GM19328 (cell line): ENCODE measurements around the gene SSR4.

Experiments
- ATAC-seq: cut with Tn5 transposase; IDR thresholded peaks from one replicate; pipeline ENCODE4 v1.9.1; 2021; ENCODE audit warnings: mild to moderate bottlenecking, moderate library complexity; ENCODE audit not compliant: unreplicated experiment

The SSR4 gene

GRCh38 chrX:153769158-153769864 lies 25.2 kb upstream of the SSR4 start:
- ATAC-seq, result no peak

GRCh38 chrX:153769865-153770600 lies 24.4 kb upstream of the SSR4 start:
- ATAC-seq, result no peak

- ATAC-seq, result no peak
Observed at GRCh38 chrX:153770601-153771414, 23.7 kb upstream of the SSR4 start.

- ATAC-seq, result no peak
Observed at GRCh38 chrX:153771415-153772315, 22.8 kb upstream of the SSR4 start.

GRCh38 chrX:153772316-153773217 lies 21.9 kb upstream of the SSR4 start:
- ATAC-seq, result no peak

- no peak for ATAC-seq
Observed at GRCh38 chrX:153773218-153773611, 21.3 kb upstream of the SSR4 start.

- no peak for ATAC-seq
Observed at GRCh38 chrX:153773741-153774575, 20.5 kb upstream of the SSR4 start.

GRCh38 chrX:153774576-153775292 lies 19.7 kb upstream of the SSR4 start:
- ATAC-seq, result no peak

GRCh38 chrX:153775293-153776119 lies 19.0 kb upstream of the SSR4 start:
- no peak for ATAC-seq

- ATAC-seq, result no peak
Observed at GRCh38 chrX:153776120-153776599, 18.3 kb upstream of the SSR4 start.

GRCh38 chrX:153776611-153777045 lies 17.8 kb upstream of the SSR4 start:
- ATAC-seq, result no peak

- no peak for ATAC-seq
Observed at GRCh38 chrX:153777261-153778090, 17.0 kb upstream of the SSR4 start.

GRCh38 chrX:153778181-153778580 lies 16.3 kb upstream of the SSR4 start:
- no peak for ATAC-seq

GRCh38 chrX:153778684-153779101 lies 15.8 kb upstream of the SSR4 start:
- ATAC-seq, result no peak

- no peak for ATAC-seq
Observed at GRCh38 chrX:153779891-153780677, 14.4 kb upstream of the SSR4 start.
